Bone marrow (tissue), 2 donors: Measurements from ENCODE around the gene PRSS53.
"Not testable (repeated sequence)": the region's sequence is repeated elsewhere in the genome, so short reads cannot be mapped to it uniquely, and the experiment has no call there.

Experiments used
- DNase-seq, 2 donors: peaks; one replicate each; lab custom pipeline; 2025; lab: John Stamatoyannopoulos, UW

Gene PRSS53

GRCh38 chr16:31088459-31089183 lies at the start of gene PRSS53:
Gene PRSS53 (minus strand): TSS chr16:31088943. CDS start chr16:31088809, 134 bp downstream.
- no peak for DNase-seq

- not testable (repeated sequence) for DNase-seq
Measured at GRCh38 chr16:31136822-31137499, 48.2 kb upstream of the PRSS53 start.

GRCh38 chr16:31136287-31136662 lies 47.5 kb upstream of the PRSS53 start:
- DNase-seq, result no peak

- no peak for DNase-seq
Measured at GRCh38 chr16:31135535-31136286, 47.0 kb upstream of the PRSS53 start, which contains the start of gene PRSS8. Gene PRSS8 (minus strand): TSS chr16:31135727. CDS start chr16:31135498, 229 bp downstream.

GRCh38 chr16:31134625-31135534 lies 46.1 kb upstream of the PRSS53 start:
- no peak for DNase-seq

GRCh38 chr16:31134091-31134571 lies 45.4 kb upstream of the PRSS53 start:
- no peak for DNase-seq

GRCh38 chr16:31133046-31133501 lies 44.3 kb upstream of the PRSS53 start:
- DNase-seq, result no peak

- no peak for DNase-seq
Measured at GRCh38 chr16:31132303-31132979, 43.7 kb upstream of the PRSS53 start.

GRCh38 chr16:31131841-31132271 lies 43.1 kb upstream of the PRSS53 start:
- no peak for DNase-seq

- DNase-seq, result no peak
Measured at GRCh38 chr16:31131416-31131815, 42.7 kb upstream of the PRSS53 start.

- no peak for DNase-seq
Measured at GRCh38 chr16:31130899-31131298, 42.2 kb upstream of the PRSS53 start.

GRCh38 chr16:31130336-31130891 lies 41.7 kb upstream of the PRSS53 start:
- no peak for DNase-seq

- DNase-seq, result peak in 1 of 2 donors; percentile 62
Measured at GRCh38 chr16:31129568-31130335, 41.0 kb upstream of the PRSS53 start.

GRCh38 chr16:31128711-31129567 lies 40.2 kb upstream of the PRSS53 start:
- DNase-seq, result peak; percentile 59 to 78

GRCh38 chr16:31127182-31127581 lies 38.4 kb upstream of the PRSS53 start:
- no peak for DNase-seq

GRCh38 chr16:31125844-31126243 lies 37.1 kb upstream of the PRSS53 start:
- DNase-seq, result no peak

- DNase-seq, result no peak
Measured at GRCh38 chr16:31120129-31120528, 31.4 kb upstream of the PRSS53 start.
